ENCODE results near the gene TLE5. TPM values are rescaled to one million over a fixed set of nuclear protein-coding genes. Genes with fewer than 3 reads are reported as not detected.

Gene TLE5
- total and polyA plus RNA-seq, 2 of the 4 experiments (the other 2 are of a cell fraction): 119 to 407 TPM

GRCh38 chr19:3105641-3106508 is 43.6 kb upstream of the TLE5 start:
- no peak overlapping the region for H4K91ac ChIP-seq (ENCODE audit: insufficient read depth, low read depth, low read length)
- H3K4me2 ChIP-seq (ENCODE audit: low read depth, low read length): no peak overlapping the region
- no peak overlapping the region for H3K4me3 ChIP-seq (ENCODE audit: insufficient read depth, low read depth, low read length)
- H3K27me3 ChIP-seq (ENCODE audit: control insufficient read depth, insufficient read depth, low read length): no peaks in the 10 kb centered on the region
- H3K4ac ChIP-seq (ENCODE audit: low read depth, low read length): no peak overlapping the region
- H3K23ac ChIP-seq (ENCODE audit: low read depth, low read length): no peak overlapping the region
- H2BK15ac ChIP-seq (ENCODE audit: low read depth, low read length): no peak overlapping the region
- no peak overlapping the region for H2BK120ac ChIP-seq (ENCODE audit: low read depth, low read length)
- H3K9me3 ChIP-seq (ENCODE audit: control insufficient read depth, insufficient read depth, low read length): no peaks in the 10 kb centered on the region
- no peaks in the 10 kb centered on the region for H3K36me3 ChIP-seq (ENCODE audit: control insufficient read depth, insufficient read depth, low read length)
- no peak overlapping the region for H4K8ac ChIP-seq (ENCODE audit: low read depth in 2 of 2, low read length in 2 of 2)
- H3K27ac ChIP-seq (ENCODE audit: insufficient read depth, low read length): no peak overlapping the region
- dilution Hi-C loops (cut with HindIII; ENCODE audit: low sequenced_read_pairs, unreplicated experiment) (no loop called here), in situ Hi-C loops (cut with MboI; ENCODE audit: low sequenced_read_pairs) (no loop called here), intact Hi-C loops (cut with micrococcal nuclease) (no loop called here)
- H3K4me1 ChIP-seq (ENCODE audit: control insufficient read depth, insufficient read depth, low read length): no peaks in the 10 kb centered on the region
- DNase-seq (no peak), ATAC-seq (ENCODE audit: low read depth) (no peak)
- H4K20me1 ChIP-seq (ENCODE audit: insufficient read depth, low read length): peaks cover 89% of the 10 kb centered on the region
- no peak overlapping the region for H3K9ac ChIP-seq (ENCODE audit: low read depth, low read length)
- H2BK5ac ChIP-seq (ENCODE audit: low read depth, low read length, poor library complexity, severe bottlenecking): no peak overlapping the region
- H2AFZ ChIP-seq (replicated peaks; ENCODE audit: low read length, poor library complexity): no peak overlapping the region
- no peak overlapping the region for H2AK9ac ChIP-seq (replicated peaks; ENCODE audit: low read depth, low read length, poor library complexity)
- no peak overlapping the region for H3K18ac ChIP-seq (ENCODE audit: low read depth, low read length)
- H3K56ac ChIP-seq (ENCODE audit: extremely low read depth, insufficient read depth, low read length): no peak overlapping the region
- peaks cover 4% of the 10 kb centered on the region for H3K9me1 ChIP-seq (ENCODE audit: insufficient read depth, low read length)
- BruUV-seq (replicated peaks): no TSS peak
- ChIA-PET POLR2A (ENCODE audit: unreplicated experiment) (no interaction called here), CTCF (no interaction called here)
- H2BK20ac ChIP-seq (ENCODE audit: low read depth, low read length): no peak overlapping the region
- 90% methylated on average over 27 of the region's 33 CpGs; no CpG with 5 or more reads in 1 of the 2 experiments for WGBS, 2 experiments (ENCODE audit: extremely low coverage in 2 of 2, insufficient read length in 1 of 2)
- TF ChIP-seq POLR2A (IDR thresholded peaks at IDR 0.05; ENCODE audit: low read depth, low read length) (no peak), RCOR1 (IDR thresholded peaks at IDR 0.05; ENCODE audit: insufficient replicate concordance, low read length) (no peak), ELK1 (IDR thresholded peaks at IDR 0.05; ENCODE audit: borderline replicate concordance, low read depth, low read length) (no peak)
- H4K5ac ChIP-seq (ENCODE audit: low read depth, low read length): no peak overlapping the region
- peaks cover 6 to 84% of the 10 kb centered on the region in 2 experiments for H3K79me1 ChIP-seq (ENCODE audit: low read depth in 1 of 2, low read length in 2 of 2)
- H2AK5ac ChIP-seq (ENCODE audit: low read depth, low read length): no peak overlapping the region
- H3K14ac ChIP-seq (replicated peaks; ENCODE audit: low read depth, low read length): no peak overlapping the region

Measured in IMR-90 (cell line).